Measurements from ENCODE around the gene CRYBA1. TPM values are rescaled to one million over a fixed set of nuclear protein-coding genes. Genes with fewer than 3 reads are reported as not detected.
"Not testable (repeated sequence)": the region's sequence is repeated elsewhere in the genome, so short reads cannot be mapped to it uniquely, and the experiment has no call there.

The CRYBA1 gene, protein sequence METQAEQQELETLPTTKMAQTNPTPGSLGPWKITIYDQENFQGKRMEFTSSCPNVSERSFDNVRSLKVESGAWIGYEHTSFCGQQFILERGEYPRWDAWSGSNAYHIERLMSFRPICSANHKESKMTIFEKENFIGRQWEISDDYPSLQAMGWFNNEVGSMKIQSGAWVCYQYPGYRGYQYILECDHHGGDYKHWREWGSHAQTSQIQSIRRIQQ
- total RNA-seq, result not detected in 2 replicates

GRCh38 chr17:29246628-29247027 is at the start of gene CRYBA1:
CRYBA1 (plus strand) TSS chr17:29246859; CDS start chr17:29246864, 5 bp downstream.
- TF ChIP-seq CTCF (conservative IDR thresholded peaks at IDR 0.05; ENCODE audit: low read depth, low read length), result no peak
- H3K4me3 ChIP-seq (ENCODE audit: low read depth, low read length), result no peak within 1 kb of the TSS
- DNase-seq (ENCODE audit: low read depth), result no peak

- no peak overlapping the region for H3K4me3 ChIP-seq (ENCODE audit: low read depth, low read length)
- DNase-seq (ENCODE audit: low read depth), result no peak
- no peak for TF ChIP-seq CTCF (conservative IDR thresholded peaks at IDR 0.05; ENCODE audit: low read depth, low read length)
Observed at GRCh38 chr17:29197516-29198272, 49.0 kb upstream of the CRYBA1 start.

- H3K4me3 ChIP-seq (ENCODE audit: low read depth, low read length); DNase-seq (ENCODE audit: low read depth): not testable (repeated sequence)
Observed at GRCh38 chr17:29204068-29204804, 42.4 kb upstream of the CRYBA1 start.

DNA sequence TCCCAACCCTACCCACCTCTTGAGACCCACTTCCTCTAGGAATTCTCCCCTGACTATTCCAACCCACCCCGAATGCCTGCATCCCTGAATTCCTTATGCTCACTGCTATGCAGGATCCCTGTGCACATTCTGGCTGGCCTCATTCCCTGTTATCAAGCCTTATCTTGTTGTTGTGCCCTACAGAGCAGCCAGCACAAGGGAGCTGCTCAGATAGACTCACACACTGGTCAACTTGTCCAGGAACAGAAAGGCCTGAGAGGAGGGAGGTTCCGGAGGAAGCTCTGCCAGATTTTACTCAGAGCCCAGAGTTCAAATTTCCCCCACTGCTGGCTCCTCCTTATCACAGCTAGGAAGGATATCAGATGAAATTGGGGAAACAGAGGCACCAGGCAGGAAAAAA is 41.6 kb upstream of the CRYBA1 start:
- H3K4me3 ChIP-seq (ENCODE audit: low read depth, low read length), result no peak overlapping the region
- TF ChIP-seq CTCF (conservative IDR thresholded peaks at IDR 0.05; ENCODE audit: low read depth, low read length), result no peak

DNA sequence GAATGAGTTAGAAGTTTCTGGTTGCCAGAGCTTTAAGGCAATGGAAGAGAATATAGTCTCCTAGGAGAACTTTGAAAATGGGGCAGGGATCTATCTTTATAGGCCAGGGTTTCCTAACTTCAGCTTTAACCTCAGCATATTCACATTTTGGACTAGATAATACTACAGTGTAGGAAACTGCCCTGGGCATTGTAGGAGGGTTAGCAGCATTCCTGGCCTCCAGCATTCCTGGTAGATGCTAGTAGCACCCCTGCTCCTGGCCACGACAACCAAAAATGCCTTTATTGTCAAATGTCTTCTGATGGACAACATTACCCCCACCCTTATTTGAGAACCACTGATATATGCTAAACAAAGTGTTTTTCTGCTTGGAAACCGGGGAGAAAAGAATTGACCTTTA is 38.7 kb upstream of the CRYBA1 start:
- DNase-seq (ENCODE audit: low read depth), result no peak

More for the DNA sequence above, 41.6 kb upstream of the CRYBA1 start:
- DNase-seq (ENCODE audit: low read depth), result no peak

DNA sequence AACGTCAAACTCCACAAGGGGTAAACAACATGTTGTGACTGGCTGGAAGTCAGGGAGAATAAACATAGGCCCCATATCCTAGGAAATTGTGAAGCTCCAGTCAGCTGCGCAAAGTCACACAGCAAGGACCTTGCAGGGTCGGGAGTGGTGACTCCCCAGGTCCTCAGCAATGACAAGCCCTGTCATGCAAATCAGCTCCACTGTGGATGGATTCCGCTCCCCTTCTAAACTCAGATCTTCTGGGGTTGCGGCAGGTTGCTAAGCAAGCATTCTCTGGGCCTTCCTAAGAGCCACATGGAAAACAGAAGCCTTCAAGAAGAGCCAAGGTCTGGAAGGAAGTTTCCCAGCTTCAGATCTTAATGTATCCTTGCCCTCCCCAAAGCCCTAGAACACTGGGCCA is 37.6 kb upstream of the CRYBA1 start:
- TF ChIP-seq CTCF (conservative IDR thresholded peaks at IDR 0.05; ENCODE audit: low read depth, low read length), result no peak
- no peak for DNase-seq (ENCODE audit: low read depth)
- H3K4me3 ChIP-seq (ENCODE audit: low read depth, low read length), result no peak overlapping the region

More for the DNA sequence above, 38.7 kb upstream of the CRYBA1 start:
- no peak for TF ChIP-seq CTCF (conservative IDR thresholded peaks at IDR 0.05; ENCODE audit: low read depth, low read length)
- H3K4me3 ChIP-seq (ENCODE audit: low read depth, low read length), result no peak overlapping the region

GRCh38 chr17:29210879-29211278 is 35.8 kb upstream of the CRYBA1 start:
- no peak for DNase-seq (ENCODE audit: low read depth)
- TF ChIP-seq CTCF (conservative IDR thresholded peaks at IDR 0.05; ENCODE audit: low read depth, low read length), result no peak
- no peak overlapping the region for H3K4me3 ChIP-seq (ENCODE audit: low read depth, low read length)
